Activated T-cell treated with anti-CD3 and anti-CD28 coated beads, Interleukin-2, amount 50 U/mL, for 4 hours (primary cell): ENCODE data around the gene KRTAP10-4. TPM values are rescaled to one million over a fixed set of nuclear protein-coding genes. Genes with fewer than 3 reads are reported as not detected.
"Not testable (repeated sequence)": the region's sequence is repeated elsewhere in the genome, so short reads cannot be mapped to it uniquely, and the experiment has no call there.

Source experiments
- ATAC-seq, 2 donors: fragments of 200-7000 bp; cut with Tn5 transposase; one replicate each; pipeline ENCODE4 v1.10.0; 2021
- DNase-seq: peaks from one replicate; pipeline ENCODE4 v3.0.0-alpha.2; 2020
- H3K27me3 Mint-ChIP-seq: one replicate; pipeline ENCODE4 v1.8.0; 2021; ENCODE audit warnings: low read depth, mixed read lengths
- H3K36me3 Mint-ChIP-seq: one replicate; pipeline ENCODE4 v1.8.0; 2022; ENCODE audit warnings: mixed read lengths; ENCODE audit not compliant: insufficient read depth
- H3K4me1 Mint-ChIP-seq: one replicate; pipeline ENCODE4 v1.8.0; 2021; ENCODE audit warnings: low read depth, mixed read lengths
- H3K4me3 Mint-ChIP-seq: one replicate; pipeline ENCODE4 v1.8.0; 2021; ENCODE audit warnings: mild to moderate bottlenecking, moderate library complexity, mixed read lengths
- H3K9me3 Mint-ChIP-seq: one replicate; pipeline ENCODE4 v1.8.0; 2021; ENCODE audit warnings: mixed read lengths
- total RNA-seq, 3 donors: library from RNA; stranded (reverse); gene quantifications; one replicate each; pipeline ENCODE4 v1.2.1, GENCODE V29; 2021

The KRTAP10-4 gene
- total RNA-seq, 3 donors from 2014 or later = not detected

DNA sequence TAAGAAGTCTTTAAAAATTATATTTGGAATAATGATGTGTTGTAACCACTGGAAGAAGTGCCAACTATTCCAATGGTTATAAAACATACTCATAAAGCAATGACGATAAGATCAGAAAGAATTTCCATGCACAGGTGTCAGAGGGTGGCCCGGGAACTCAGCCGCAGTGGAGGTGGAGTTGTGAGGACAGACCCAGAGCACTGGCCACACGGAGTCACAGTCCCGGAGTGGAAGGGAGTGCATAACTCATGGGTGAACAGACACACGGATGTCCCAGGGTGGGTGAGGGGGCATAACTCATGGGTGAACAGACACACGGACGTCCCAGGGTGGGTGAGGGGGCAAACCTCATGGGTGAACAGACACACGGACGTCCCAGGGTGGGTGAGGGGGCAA is 2.5 kb downstream of the KRTAP10-4 start:
- Mint-ChIP-seq H3K4me3 (no peak overlapping the region), H3K9me3 (peaks cover 14% of the 10 kb centered on the region), H3K36me3 (peaks cover 2% of the 10 kb centered on the region), H3K27me3 (peaks cover 10% of the 10 kb centered on the region), H3K4me1 (peaks cover 4% of the 10 kb centered on the region)
- DNase-seq = no peak
- ATAC-seq = no peak

DNA sequence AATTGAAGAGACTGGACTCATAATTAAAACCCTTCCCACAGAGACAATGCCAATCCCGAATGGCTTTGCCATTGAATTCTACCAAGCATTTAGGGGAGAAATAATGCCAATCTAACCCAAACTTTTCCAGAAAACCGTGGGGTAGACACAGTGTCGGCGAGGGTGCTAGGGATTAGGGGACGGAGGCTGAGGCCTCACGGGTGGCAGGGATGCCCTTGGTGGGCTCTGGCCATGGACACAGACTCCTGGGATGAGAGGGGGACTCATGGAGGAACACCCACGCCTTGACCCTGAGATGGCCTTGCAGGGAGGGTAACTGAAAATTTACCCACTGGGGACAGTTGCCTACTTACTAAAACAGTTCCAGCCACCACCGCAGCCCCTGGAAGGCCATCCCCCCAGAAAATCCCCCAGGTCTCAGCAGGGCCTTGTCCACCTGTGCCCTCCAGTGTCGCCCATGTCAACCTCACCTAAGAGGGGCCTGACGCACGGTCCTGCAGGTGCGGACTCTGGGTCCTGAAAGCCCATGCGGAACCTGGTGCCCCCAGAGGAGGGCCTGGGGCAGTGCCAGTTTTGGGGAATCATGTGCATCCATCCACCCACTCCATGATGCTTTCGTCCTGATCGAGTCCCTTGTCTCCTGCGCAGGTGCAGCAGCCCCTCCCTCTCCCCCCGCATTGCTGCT is 5.0 kb downstream of the KRTAP10-4 start:
- Mint-ChIP-seq H3K4me3 (no peak overlapping the region), H3K27me3 (peaks cover 4% of the 10 kb centered on the region), H3K4me1 (peaks cover 11% of the 10 kb centered on the region), H3K36me3 (peaks cover 2% of the 10 kb centered on the region), H3K9me3 (peaks cover 19% of the 10 kb centered on the region)
- ATAC-seq (no peak), DNase-seq (no peak)

DNA sequence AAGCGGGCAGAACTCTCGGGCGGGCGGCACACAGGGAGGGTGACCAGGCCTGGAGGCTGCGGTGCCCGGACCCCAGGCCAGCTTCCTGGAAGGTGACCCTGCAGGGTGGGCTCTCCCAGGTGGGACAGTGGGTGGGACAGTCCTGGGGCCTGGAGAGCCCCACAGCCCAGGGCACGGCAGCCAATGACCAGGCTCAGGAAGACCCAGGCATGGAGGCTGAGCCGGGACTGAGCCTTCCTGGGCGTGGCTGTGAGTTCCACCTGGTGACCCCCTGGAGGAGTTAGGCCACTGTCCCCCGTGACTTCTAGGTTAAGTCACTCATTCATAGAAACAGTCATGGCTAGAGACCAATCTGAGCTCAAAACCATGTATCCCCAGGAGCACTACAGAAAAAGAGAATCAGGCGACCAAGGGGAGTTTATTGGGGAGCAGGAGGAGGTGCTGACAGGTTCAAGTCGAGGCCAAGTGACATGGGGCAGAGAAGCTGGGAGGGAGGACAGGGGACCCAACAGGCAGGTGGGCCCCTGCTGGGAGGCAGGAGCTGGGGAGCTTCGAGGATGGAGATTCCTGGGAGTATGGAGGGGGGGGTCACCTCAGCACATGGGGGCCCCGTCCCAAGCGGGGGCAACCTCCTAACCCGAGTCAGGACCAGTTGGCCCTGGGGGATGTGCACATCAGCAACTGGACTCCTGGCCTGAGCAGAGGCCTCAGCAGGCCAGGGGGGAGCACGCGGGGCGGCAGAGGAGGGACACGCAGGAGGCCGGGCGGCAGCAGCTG is 5.7 kb downstream of the KRTAP10-4 start:
- H3K4me1 Mint-ChIP-seq = peaks cover 18% of the 10 kb centered on the region
- ATAC-seq (no peak), DNase-seq (no peak)
- peaks cover 2% of the 10 kb centered on the region for H3K36me3 Mint-ChIP-seq
- H3K4me3 Mint-ChIP-seq = no peak overlapping the region
- H3K27me3 Mint-ChIP-seq = peaks cover 4% of the 10 kb centered on the region
- H3K9me3 Mint-ChIP-seq = peaks cover 19% of the 10 kb centered on the region

DNA sequence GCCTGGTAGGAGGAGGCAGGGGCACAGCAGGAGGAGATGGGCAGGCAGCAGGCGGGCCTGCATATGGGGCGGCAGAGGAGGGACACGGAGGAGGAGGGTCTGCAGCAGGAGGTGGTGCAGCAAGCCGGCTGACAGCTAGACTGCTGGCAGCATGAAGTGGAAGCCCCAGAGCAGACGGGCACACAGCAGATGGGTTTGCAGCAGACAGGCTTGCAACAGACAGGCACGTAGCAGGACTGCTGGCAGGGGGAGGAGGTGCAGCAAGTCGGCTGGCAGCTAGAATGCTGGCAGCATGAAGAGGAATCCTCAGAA is 6.3 kb downstream of the KRTAP10-4 start:
- no peak overlapping the region for H3K4me3 Mint-ChIP-seq

GRCh38 chr21:44580231-44580821 is 6.8 kb downstream of the KRTAP10-4 start, which contains the start of gene KRTAP10-5:
Gene KRTAP10-5 (minus strand): TSS chr21:44580604. CDS start chr21:44580578, 26 bp downstream.
- ATAC-seq, H3K4me3 Mint-ChIP-seq, H3K36me3 Mint-ChIP-seq, H3K27me3 Mint-ChIP-seq, DNase-seq: not testable (repeated sequence)
- H3K4me1 Mint-ChIP-seq = peaks cover 17% of the 10 kb centered on the region
- H3K9me3 Mint-ChIP-seq = peaks cover 19% of the 10 kb centered on the region

More for the DNA sequence above, 6.3 kb downstream of the KRTAP10-4 start:
- DNase-seq (no peak), ATAC-seq (no peak)
- Mint-ChIP-seq H3K4me1 (peaks cover 17% of the 10 kb centered on the region), H3K9me3 (peaks cover 19% of the 10 kb centered on the region), H3K36me3 (peaks cover 2% of the 10 kb centered on the region), H3K27me3 (peaks cover 6% of the 10 kb centered on the region)

DNA sequence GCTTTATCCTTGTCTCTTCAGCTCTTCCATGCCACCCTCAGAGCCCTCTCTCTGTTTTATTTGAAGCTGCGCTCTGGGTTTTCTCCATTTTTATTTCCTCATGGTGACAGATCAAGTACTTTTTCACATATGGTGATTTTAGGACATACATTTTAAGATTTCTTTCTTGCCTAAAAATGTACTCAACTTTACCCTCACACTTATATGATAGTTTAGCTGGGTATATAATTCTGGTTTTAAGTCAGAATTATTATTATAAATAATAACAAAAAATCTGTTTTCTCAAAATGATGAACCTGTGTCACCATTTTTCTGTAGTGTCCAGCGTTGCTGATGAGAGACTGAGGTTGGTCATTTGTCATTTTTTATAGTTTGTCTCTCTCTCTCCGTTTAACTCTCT is 7.6 kb downstream of the KRTAP10-4 start:
- no peak overlapping the region for H3K4me3 Mint-ChIP-seq
- no peak for DNase-seq
- H3K4me1 Mint-ChIP-seq = peaks cover 17% of the 10 kb centered on the region
- ATAC-seq = no peak
- peaks cover 19% of the 10 kb centered on the region for H3K9me3 Mint-ChIP-seq
- peaks cover 2% of the 10 kb centered on the region for H3K36me3 Mint-ChIP-seq
- peaks cover 10% of the 10 kb centered on the region for H3K27me3 Mint-ChIP-seq

DNA sequence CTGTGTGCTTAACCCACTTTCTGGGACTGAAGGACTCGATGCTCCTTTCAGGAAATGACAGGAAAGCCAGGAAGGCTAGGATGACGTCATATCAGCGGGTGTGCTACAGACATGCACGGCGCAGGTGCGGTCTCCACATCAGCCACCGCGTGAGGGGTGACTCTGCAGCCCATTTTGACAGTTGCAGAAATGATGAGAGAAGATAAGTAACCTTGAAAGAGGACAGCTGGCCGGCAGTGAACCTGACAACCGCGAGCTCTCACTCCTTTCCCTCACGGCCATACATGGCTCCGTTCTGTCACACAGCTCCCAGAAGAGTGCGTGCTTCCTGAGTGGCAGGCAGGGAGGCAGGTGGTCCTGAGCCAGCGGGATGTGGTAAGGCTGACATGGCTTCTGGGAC is 8.5 kb downstream of the KRTAP10-4 start:
- H3K4me3 Mint-ChIP-seq = no peak overlapping the region
- H3K36me3 Mint-ChIP-seq = peaks cover 2% of the 10 kb centered on the region
- peaks cover 19% of the 10 kb centered on the region for H3K9me3 Mint-ChIP-seq
- ATAC-seq (no peak), DNase-seq (no peak)
- H3K27me3 Mint-ChIP-seq = peaks cover 18% of the 10 kb centered on the region
- peaks cover 17% of the 10 kb centered on the region for H3K4me1 Mint-ChIP-seq

DNA sequence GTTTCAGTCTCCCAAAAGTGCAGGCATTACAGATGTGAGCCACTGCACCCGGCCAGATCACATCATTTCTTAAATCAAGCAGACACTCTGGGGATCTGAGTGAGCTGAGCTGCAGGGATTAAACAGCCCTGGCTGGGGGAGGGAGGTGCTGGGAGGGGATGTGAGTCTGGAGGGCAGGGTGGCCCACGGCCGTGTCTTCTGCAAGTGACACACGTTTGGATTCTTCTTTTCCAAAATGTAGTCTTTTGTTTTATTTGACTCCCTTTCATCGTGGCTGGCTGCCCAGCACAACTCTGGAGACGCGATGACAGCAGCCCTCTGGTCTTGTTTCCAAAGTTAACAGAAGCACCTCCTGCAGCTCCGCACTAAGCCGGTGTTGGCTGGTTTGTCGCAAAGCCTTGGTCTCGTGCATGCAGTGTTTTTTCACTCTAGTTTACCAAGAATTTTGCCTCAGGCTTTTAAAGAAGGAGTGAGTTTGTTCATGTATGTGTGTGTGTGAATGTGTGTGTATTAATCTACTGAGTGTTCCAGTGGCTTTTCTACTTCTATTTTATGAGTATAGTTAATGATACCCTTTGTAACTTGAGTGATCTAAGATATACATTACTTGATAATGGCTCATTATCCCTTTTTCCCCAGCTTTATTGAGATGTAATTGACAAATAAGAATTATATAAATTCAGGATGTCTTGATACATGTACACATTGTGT is 9.7 kb downstream of the KRTAP10-4 start:
- DNase-seq (no peak), ATAC-seq (no peak)
- Mint-ChIP-seq H3K4me1 (peaks cover 17% of the 10 kb centered on the region), H3K27me3 (peaks cover 21% of the 10 kb centered on the region), H3K36me3 (no peaks in the 10 kb centered on the region), H3K9me3 (peaks cover 12% of the 10 kb centered on the region), H3K4me3 (no peak overlapping the region)

- H3K36me3 Mint-ChIP-seq = no peaks in the 10 kb centered on the region
- H3K27me3 Mint-ChIP-seq = peaks cover 21% of the 10 kb centered on the region
- DNase-seq (no peak), ATAC-seq (peak; percentile 63 to 82)
- peaks cover 12% of the 10 kb centered on the region for H3K9me3 Mint-ChIP-seq
- no peak overlapping the region for H3K4me3 Mint-ChIP-seq
- H3K4me1 Mint-ChIP-seq = peaks cover 17% of the 10 kb centered on the region
These were observed 10.2 kb downstream of the KRTAP10-4 start for GRCh38 chr21:44583800-44584147.

DNA sequence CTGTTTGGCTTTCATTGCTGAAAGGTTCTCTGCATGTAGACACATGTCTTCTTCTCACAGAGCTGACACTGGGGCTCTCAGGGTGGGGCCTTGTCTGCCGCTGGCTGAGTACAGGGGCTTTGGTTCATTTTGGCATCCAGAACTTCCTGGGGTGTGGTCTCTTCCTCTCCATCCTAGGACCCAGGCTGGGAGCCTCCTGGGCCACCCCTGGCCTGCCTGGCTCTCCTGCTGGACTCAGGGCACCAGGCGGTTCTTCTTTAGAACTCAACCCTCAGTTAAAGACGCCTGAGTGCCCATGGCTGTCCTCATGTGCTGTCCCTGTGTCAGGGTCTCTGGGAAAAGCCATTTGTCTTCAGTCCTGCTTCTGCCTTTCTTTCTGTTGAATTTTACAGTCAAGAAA is 12.4 kb downstream of the KRTAP10-4 start:
- H3K4me3 Mint-ChIP-seq = no peak overlapping the region
- peaks cover 25% of the 10 kb centered on the region for H3K27me3 Mint-ChIP-seq
- ATAC-seq (no peak), DNase-seq (no peak)
- no peaks in the 10 kb centered on the region for H3K36me3 Mint-ChIP-seq
- peaks cover 11% of the 10 kb centered on the region for H3K9me3 Mint-ChIP-seq
- peaks cover 17% of the 10 kb centered on the region for H3K4me1 Mint-ChIP-seq

DNA sequence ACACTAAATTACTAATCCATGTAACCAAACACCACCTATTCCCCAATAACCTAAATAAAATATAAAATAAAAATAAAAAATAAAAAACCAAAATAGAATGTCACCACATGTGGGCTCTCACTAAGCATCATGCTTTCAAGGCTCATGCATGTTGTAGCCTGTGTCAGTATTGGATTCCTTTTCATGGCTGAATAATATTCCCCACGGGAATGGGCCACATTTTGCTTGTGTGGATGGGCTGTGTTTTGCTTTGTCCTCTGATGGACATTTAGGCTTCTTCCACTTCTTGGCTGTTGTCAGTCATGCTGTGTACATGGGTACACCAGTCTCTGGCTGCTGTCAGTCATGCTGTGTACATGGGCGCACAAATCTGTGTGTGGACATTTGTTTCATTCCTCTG is 15.6 kb downstream of the KRTAP10-4 start:
- Mint-ChIP-seq H3K9me3 (no peaks in the 10 kb centered on the region), H3K4me3 (no peak overlapping the region), H3K4me1 (peaks cover 6% of the 10 kb centered on the region), H3K27me3 (peaks cover 28% of the 10 kb centered on the region), H3K36me3 (no peaks in the 10 kb centered on the region)
- no peak for DNase-seq
- ATAC-seq = no peak

- ATAC-seq = no peak
- peaks cover 2% of the 10 kb centered on the region for H3K4me1 Mint-ChIP-seq
- H3K27me3 Mint-ChIP-seq = peaks cover 25% of the 10 kb centered on the region
These were observed 16.2 kb downstream of the KRTAP10-4 start for GRCh38 chr21:44589586-44590305.

DNA sequence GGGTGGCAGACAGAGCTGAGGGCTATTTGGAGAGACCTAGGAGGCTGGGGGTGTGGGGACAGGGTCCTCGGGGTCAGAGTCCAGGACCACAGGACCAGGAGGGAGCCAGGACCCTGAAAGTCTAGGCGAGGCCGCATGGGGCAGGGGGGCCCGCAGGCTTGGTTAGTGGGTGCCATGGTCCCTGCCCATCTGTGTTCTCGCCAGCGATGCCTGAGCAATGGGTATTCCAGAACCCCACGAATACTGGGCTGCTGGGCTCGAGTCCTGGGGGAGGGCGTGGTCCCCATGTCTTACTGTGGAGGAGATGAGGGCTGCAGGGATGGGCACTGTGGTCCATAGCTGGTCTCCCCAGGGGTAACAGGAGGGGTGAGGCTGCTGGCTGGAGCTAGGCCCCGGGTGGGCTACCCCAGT is 16.8 kb downstream of the KRTAP10-4 start:
- no peaks in the 10 kb centered on the region for H3K9me3 Mint-ChIP-seq
- H3K4me3 Mint-ChIP-seq = no peak overlapping the region
- ATAC-seq (no peak), DNase-seq (no peak)
- H3K27me3 Mint-ChIP-seq = peaks cover 25% of the 10 kb centered on the region
- peaks cover 2% of the 10 kb centered on the region for H3K4me1 Mint-ChIP-seq
- H3K36me3 Mint-ChIP-seq = no peaks in the 10 kb centered on the region

More at GRCh38 chr21:44589586-44590305, 16.2 kb downstream of the KRTAP10-4 start:
- H3K9me3 Mint-ChIP-seq = no peaks in the 10 kb centered on the region
- no peak overlapping the region for H3K4me3 Mint-ChIP-seq
- H3K36me3 Mint-ChIP-seq = no peaks in the 10 kb centered on the region
- DNase-seq = no peak
